HEK293 (cell line): ENCODE results near the gene CCDC92.

Source experiments
- CTCF ChIA-PET: fragments of 350-600 bp; formaldehyde crosslinking; extraction: SDS; loops from one replicate; lab custom pipeline; 2021; ENCODE audit warnings: antibody characterized with exemption; lab: Yijun Ruan, JAX
- POLR2A ChIA-PET: fragments of 300-600 bp; formaldehyde crosslinking; extraction: SDS; loops from one replicate; lab custom pipeline; 2020; ENCODE audit warnings: antibody characterized with exemption, inconsistent platforms; lab: Yijun Ruan, JAX
- H3K27ac ChIP-seq: fragments of 200-500 bp; sonication (Bioruptor generic); 2 replicates; pipeline ENCODE4 v1.5.1; 2014; ENCODE audit warnings: low read depth, low read length, control low read depth, inconsistent platforms; ENCODE audit errors: extremely low read depth
- H3K36me3 ChIP-seq, 2 experiments: fragments of 200-500 bp in 1 of 2; sonication (Bioruptor generic) in 1 of 2; 1 replicate in 1 of 2; 2 replicates in 1 of 2; pipeline ENCODE4 v1.5.1; 2014 to 2017; ENCODE audit warnings: inconsistent platforms in 2 of 2, low read length in 2 of 2; ENCODE audit not compliant: control insufficient read depth in 2 of 2, insufficient read depth in 1 of 2
- H3K4me1 ChIP-seq: fragments of 200-500 bp; sonication (Bioruptor generic); 2 replicates; pipeline ENCODE4 v1.5.1; 2014; ENCODE audit warnings: mild to moderate bottlenecking, low read length, inconsistent platforms; ENCODE audit not compliant: control insufficient read depth, insufficient read depth
- H3K4me3 ChIP-seq: 2 replicates; pipeline ENCODE4 v1.5.1; 2011; ENCODE audit warnings: low read depth, mild to moderate bottlenecking, control low read depth, low read length, moderate library complexity
- H3K9me3 ChIP-seq: fragments of 200-500 bp; sonication (Bioruptor generic); 2 replicates; pipeline ENCODE4 v1.5.1; 2014; ENCODE audit warnings: low read depth, low read length, inconsistent platforms; ENCODE audit not compliant: control insufficient read depth, insufficient read depth
- EGR2 ChIP-seq: fragments of 450-650 bp; formaldehyde crosslinking; IDR thresholded peaks from 2 replicates; pipeline ENCODE4 v1.5.1; 2016; ENCODE audit warnings: low read depth, missing biosample characterization, missing genetic modification characterization
- MYNN ChIP-seq: fragments of 450-650 bp; formaldehyde crosslinking; IDR thresholded peaks from 2 replicates; pipeline ENCODE4 v1.5.1; 2016; ENCODE audit warnings: missing biosample characterization, missing genetic modification characterization, borderline replicate concordance
- ZFHX2 ChIP-seq: fragments of 450-650 bp; formaldehyde crosslinking; conservative IDR thresholded peaks from 2 replicates; pipeline ENCODE4 v1.5.1; 2016; ENCODE audit warnings: missing biosample characterization, missing genetic modification characterization
- ZNF140 ChIP-seq: fragments of 450-650 bp; formaldehyde crosslinking; IDR thresholded peaks from 2 replicates; pipeline ENCODE4 v1.5.1; 2016; ENCODE audit warnings: missing biosample characterization, missing genetic modification characterization
- ZNF24 ChIP-seq: fragments of 450-650 bp; formaldehyde crosslinking; IDR thresholded peaks from 2 replicates; pipeline ENCODE4 v1.5.1; 2016; ENCODE audit warnings: missing biosample characterization, missing genetic modification characterization
- ZNF311 ChIP-seq: fragments of 450-650 bp; formaldehyde crosslinking; IDR thresholded peaks from 2 replicates; pipeline ENCODE4 v1.5.1; 2017; ENCODE audit warnings: missing biosample characterization, missing genetic modification characterization, borderline replicate concordance
- ZNF341 ChIP-seq: fragments of 450-650 bp; formaldehyde crosslinking; IDR thresholded peaks from 2 replicates; pipeline ENCODE4; 2016; ENCODE audit warnings: low read depth, missing biosample characterization, missing genetic modification characterization
- ZNF394 ChIP-seq: fragments of 450-650 bp; formaldehyde crosslinking; IDR thresholded peaks from 2 replicates; pipeline ENCODE4 v1.5.1; 2016; ENCODE audit warnings: missing biosample characterization, missing genetic modification characterization, mild to moderate bottlenecking, moderate library complexity, borderline replicate concordance
- ZNF426 ChIP-seq: fragments of 450-650 bp; formaldehyde crosslinking; IDR thresholded peaks from 2 replicates; pipeline ENCODE4 v1.5.1; 2017; ENCODE audit warnings: missing biosample characterization, missing genetic modification characterization, mild to moderate bottlenecking, inconsistent platforms, moderate library complexity
- ZNF473 ChIP-seq: fragments of 450-650 bp; formaldehyde crosslinking; IDR thresholded peaks from 2 replicates; pipeline ENCODE4 v1.5.1; 2017; ENCODE audit warnings: missing biosample characterization, missing genetic modification characterization
- ZNF529 ChIP-seq: fragments of 450-650 bp; formaldehyde crosslinking; IDR thresholded peaks from 2 replicates; pipeline ENCODE4 v1.5.1; 2017; ENCODE audit warnings: missing genetic modification characterization, missing biosample characterization; ENCODE audit not compliant: insufficient replicate concordance
- ZNF660 ChIP-seq: fragments of 450-650 bp; IDR thresholded peaks from 2 replicates; pipeline ENCODE4 v1.5.1; 2018; ENCODE audit warnings: missing biosample characterization, mild to moderate bottlenecking, missing genetic modification characterization
- ZNF692 ChIP-seq: fragments of 450-650 bp; formaldehyde crosslinking; IDR thresholded peaks from 2 replicates; pipeline ENCODE4 v1.5.1; 2016; ENCODE audit warnings: missing biosample characterization, missing genetic modification characterization
- ZNF701 ChIP-seq: fragments of 450-650 bp; formaldehyde crosslinking; IDR thresholded peaks from 2 replicates; pipeline ENCODE4 v1.5.1; 2016; ENCODE audit warnings: missing biosample characterization, missing genetic modification characterization
- ZNF704 ChIP-seq: fragments of 450-650 bp; formaldehyde crosslinking; IDR thresholded peaks from 2 replicates; pipeline ENCODE4 v1.5.1; 2016; ENCODE audit warnings: missing biosample characterization, missing genetic modification characterization
- ZNF76 ChIP-seq: fragments of 450-650 bp; formaldehyde crosslinking; IDR thresholded peaks from 2 replicates; pipeline ENCODE4; 2016; ENCODE audit warnings: low read depth, missing biosample characterization, missing genetic modification characterization, borderline replicate concordance
- TF ChIP-seq, protein P1 (sequence below): fragments of 450-650 bp; formaldehyde crosslinking; conservative IDR thresholded peaks from 2 replicates; pipeline ENCODE4 v1.5.1; 2016; ENCODE audit warnings: low read depth, missing biosample characterization, missing genetic modification characterization

CCDC92 gene

DNA sequence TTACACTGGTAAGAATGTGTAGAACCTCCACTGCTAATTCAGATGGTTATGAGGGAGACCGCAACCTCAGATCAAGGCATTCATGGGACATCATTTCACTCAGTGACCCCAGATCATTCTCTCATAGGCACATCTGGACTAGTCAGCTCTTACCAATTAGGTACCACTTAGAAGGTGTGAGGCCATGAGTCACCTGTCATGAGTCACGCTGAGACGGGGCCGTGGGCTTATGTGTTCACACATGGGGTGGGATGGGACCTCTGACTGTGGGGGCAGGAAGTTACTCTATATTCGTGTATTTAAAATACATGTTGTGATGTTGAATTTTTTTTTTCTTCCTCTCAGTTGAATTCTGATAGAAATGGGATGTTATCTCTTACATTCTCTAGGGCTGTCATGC, 55.9 kb downstream of the CCDC92 start (continued):
- TF ChIP-seq, protein P1, sequence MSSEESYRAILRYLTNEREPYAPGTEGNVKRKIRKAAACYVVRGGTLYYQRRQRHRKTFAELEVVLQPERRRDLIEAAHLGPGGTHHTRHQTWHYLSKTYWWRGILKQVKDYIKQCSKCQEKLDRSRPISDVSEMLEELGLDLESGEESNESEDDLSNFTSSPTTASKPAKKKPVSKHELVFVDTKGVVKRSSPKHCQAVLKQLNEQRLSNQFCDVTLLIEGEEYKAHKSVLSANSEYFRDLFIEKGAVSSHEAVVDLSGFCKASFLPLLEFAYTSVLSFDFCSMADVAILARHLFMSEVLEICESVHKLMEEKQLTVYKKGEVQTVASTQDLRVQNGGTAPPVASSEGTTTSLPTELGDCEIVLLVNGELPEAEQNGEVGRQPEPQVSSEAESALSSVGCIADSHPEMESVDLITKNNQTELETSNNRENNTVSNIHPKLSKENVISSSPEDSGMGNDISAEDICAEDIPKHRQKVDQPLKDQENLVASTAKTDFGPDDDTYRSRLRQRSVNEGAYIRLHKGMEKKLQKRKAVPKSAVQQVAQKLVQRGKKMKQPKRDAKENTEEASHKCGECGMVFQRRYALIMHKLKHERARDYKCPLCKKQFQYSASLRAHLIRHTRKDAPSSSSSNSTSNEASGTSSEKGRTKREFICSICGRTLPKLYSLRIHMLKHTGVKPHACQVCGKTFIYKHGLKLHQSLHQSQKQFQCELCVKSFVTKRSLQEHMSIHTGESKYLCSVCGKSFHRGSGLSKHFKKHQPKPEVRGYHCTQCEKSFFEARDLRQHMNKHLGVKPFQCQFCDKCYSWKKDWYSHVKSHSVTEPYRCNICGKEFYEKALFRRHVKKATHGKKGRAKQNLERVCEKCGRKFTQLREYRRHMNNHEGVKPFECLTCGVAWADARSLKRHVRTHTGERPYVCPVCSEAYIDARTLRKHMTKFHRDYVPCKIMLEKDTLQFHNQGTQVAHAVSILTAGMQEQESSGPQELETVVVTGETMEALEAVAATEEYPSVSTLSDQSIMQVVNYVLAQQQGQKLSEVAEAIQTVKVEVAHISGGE (tag by site-specific recombination) = no peak
- no peak for TF ChIP-seq MYNN (tag by site-specific recombination)
- 0 out of 2 replicates have a peak, but pooled peaks have one; percentile 13 for TF ChIP-seq ZNF660 (tag by site-specific recombination)
- TF ChIP-seq ZNF24 = no peak
- TF ChIP-seq ZNF394 (tag by site-specific recombination) = no peak
- TF ChIP-seq ZNF529 (tag by site-specific recombination) = no peak
- TF ChIP-seq ZNF426 (tag by site-specific recombination) = no peak
- no peak for TF ChIP-seq ZNF311 (tag by site-specific recombination)
- peak; percentile 52 for TF ChIP-seq ZFHX2
- TF ChIP-seq ZNF341 = no peak
- TF ChIP-seq ZNF704 (tag by site-specific recombination) = no peak
- TF ChIP-seq ZNF692 (tag by site-specific recombination) = no peak
- TF ChIP-seq ZNF701 = no peak
- no peak for TF ChIP-seq ZNF140
- TF ChIP-seq ZNF76 (tag by site-specific recombination) = no peak

DNA sequence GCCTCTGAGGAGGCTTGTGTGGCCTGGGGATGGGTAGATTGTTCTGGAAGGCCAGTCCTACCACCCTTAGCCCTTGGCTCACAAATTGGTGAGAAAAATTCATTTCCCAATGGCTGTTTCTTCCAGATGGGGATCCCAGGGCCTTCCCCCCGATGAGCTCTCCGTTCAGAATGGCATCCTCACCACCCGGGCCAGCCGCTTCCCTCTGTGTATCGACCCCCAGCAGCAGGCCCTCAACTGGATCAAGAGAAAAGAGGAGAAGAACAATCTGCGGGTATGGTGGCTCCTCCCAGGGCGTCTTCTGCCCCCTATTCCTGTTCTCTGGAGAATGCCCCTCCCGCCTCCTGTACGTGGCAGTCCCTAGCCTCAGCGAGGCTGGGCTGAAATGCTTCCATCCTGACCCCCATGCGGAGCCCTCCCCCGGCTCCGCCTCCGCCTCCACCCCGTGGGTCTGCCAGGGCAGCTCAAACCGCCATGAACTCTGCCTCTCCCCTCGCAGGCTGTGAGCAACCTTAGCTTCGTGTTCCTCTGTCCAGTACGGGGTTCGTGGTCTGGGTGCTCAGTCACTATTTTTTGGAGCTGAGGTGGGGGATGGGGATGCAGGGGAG, 57.8 kb downstream of the CCDC92 start:
- no peaks in the 10 kb centered on the region for H3K4me1 ChIP-seq
- H3K4me3 ChIP-seq = no peak overlapping the region
- H3K9me3 ChIP-seq = no peaks in the 10 kb centered on the region
- TF ChIP-seq ZNF473 (tag by site-specific recombination) (no peak), EGR2 (tag by site-specific recombination) (peak; percentile 72), ZFHX2 (peak; percentile 68)
- CTCF ChIA-PET = interaction anchor here (2.4 kb wide), 1 partner anchor 10 kb away, joined by 13 read pairs; no protein-coding TSS in a partner anchor
- no peaks in the 10 kb centered on the region for H3K36me3 ChIP-seq
- no peak overlapping the region for H3K27ac ChIP-seq
- POLR2A ChIA-PET = interaction anchor here (0.5 kb wide), 1 partner anchor 1135 kb away, joined by 3 read pairs; no protein-coding TSS in a partner anchor
